Measurements from ENCODE around the gene CYTIP. TPM values are rescaled to one million over a fixed set of nuclear protein-coding genes. Genes with fewer than 3 reads are reported as not detected.
"Not testable (repeated sequence)": the region's sequence is repeated elsewhere in the genome, so short reads cannot be mapped to it uniquely, and the experiment has no call there.

Gene CYTIP
- polyA plus RNA-seq, 1 of the 3 experiments (the other 2 are of a cell fraction), result not detected

DNA sequence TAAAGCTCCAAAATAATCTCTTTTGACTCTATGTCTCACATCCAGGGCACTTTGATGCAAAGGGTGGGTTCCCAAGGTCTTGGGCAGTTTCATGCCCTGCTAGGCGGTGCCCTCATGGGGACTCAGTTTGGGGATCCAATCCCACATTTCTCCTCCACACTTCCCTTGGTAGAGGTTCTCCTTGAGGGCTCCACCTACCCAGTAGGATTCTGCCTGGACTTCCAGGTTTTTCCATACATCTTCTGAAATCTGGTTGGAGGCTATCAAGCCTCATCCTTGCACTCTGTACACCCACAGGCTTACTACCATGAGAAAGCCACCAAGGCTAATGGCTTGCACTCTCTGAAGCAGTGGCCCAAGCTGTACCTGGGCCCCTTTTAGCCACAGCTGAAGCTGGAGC, 68.5 kb downstream of the CYTIP start (continued):
- TF ChIP-seq, protein P1, sequence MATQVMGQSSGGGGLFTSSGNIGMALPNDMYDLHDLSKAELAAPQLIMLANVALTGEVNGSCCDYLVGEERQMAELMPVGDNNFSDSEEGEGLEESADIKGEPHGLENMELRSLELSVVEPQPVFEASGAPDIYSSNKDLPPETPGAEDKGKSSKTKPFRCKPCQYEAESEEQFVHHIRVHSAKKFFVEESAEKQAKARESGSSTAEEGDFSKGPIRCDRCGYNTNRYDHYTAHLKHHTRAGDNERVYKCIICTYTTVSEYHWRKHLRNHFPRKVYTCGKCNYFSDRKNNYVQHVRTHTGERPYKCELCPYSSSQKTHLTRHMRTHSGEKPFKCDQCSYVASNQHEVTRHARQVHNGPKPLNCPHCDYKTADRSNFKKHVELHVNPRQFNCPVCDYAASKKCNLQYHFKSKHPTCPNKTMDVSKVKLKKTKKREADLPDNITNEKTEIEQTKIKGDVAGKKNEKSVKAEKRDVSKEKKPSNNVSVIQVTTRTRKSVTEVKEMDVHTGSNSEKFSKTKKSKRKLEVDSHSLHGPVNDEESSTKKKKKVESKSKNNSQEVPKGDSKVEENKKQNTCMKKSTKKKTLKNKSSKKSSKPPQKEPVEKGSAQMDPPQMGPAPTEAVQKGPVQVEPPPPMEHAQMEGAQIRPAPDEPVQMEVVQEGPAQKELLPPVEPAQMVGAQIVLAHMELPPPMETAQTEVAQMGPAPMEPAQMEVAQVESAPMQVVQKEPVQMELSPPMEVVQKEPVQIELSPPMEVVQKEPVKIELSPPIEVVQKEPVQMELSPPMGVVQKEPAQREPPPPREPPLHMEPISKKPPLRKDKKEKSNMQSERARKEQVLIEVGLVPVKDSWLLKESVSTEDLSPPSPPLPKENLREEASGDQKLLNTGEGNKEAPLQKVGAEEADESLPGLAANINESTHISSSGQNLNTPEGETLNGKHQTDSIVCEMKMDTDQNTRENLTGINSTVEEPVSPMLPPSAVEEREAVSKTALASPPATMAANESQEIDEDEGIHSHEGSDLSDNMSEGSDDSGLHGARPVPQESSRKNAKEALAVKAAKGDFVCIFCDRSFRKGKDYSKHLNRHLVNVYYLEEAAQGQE (IDR thresholded peaks at IDR 0.05; ENCODE audit: low read depth, low read length), result no peak
- TF ChIP-seq YY1 (IDR thresholded peaks at IDR 0.05; ENCODE audit: low read depth) (no peak), RXRA (IDR thresholded peaks at IDR 0.05; ENCODE audit: borderline replicate concordance, low read depth) (no peak)

DNA sequence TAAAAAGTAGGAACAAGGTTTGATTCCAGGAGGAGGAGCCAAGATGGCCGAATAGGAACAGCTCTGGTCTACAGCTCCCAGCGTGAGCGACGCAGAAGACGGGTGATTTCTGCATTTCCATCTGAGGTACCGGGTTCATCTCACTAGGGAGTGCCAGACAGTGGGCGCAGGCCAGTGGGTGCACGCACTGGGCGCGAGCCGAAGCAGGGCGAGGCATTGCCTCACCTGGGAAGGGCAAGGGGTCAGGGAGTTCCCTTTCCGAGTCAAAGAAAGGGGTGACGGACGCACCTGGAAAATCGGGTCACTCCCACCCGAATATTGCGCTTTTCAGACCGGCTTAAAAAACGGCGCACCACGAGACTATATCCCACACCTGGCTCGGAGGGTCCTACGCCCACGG, 75.4 kb downstream of the CYTIP start:
- 11% methylated on average over 6 of the region's 25 CpGs for WGBS (ENCODE audit: low lambda C conversion rate)
- H3F3A ChIP-seq (replicated peaks; ENCODE audit: insufficient read depth); H3K79me2 ChIP-seq (ENCODE audit: insufficient read depth); H3K9me2 ChIP-seq; CTCF ChIA-PET; H3K4me2 ChIP-seq; H3K9me3 ChIP-seq; DNase-seq; H3K27me3 ChIP-seq (ENCODE audit: insufficient read depth); H3K36me3 ChIP-seq (replicated peaks in 1 of 2; ENCODE audit: control insufficient read depth in 1 of 2, insufficient read depth in 2 of 2, low read length in 1 of 2); H3K27ac ChIP-seq (ENCODE audit: low read depth in 2 of 2, low read length in 1 of 2); H3K9ac ChIP-seq; POLR2A ChIA-PET; H3K4me1 ChIP-seq (ENCODE audit: control insufficient read depth in 1 of 2, insufficient read depth in 2 of 2, low read depth in 1 of 2, low read length in 1 of 2); H4K20me1 ChIP-seq (ENCODE audit: insufficient read depth); H2AFZ ChIP-seq (ENCODE audit: low read depth): not testable (repeated sequence)
- H3K4me3 ChIP-seq (ENCODE audit: low read depth in 2 of 2, low read length in 1 of 2), result peak overlapping the region; percentile 24 to 43; a peak in 3 of 4 replicates

DNA sequence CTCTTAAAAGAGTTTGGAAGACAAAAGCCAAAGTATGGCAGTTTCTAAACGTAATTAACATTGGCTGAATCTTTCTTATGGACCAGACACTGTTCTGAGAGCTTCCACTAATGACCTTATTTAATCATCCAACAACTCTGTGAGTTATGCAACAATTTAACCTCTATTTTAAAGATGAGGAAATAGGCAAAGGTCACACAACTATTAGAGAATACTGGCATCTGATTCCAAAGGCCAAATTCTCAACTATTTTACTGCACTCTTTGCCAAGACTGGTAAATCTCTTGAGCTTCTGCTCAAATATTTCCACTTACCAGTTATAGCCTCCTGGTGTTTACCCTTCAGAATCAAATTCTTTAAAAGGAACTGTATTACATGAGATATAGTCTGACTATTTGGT, 76.2 kb downstream of the CYTIP start:
- no peaks in the 10 kb centered on the region for H3K4me1 ChIP-seq (ENCODE audit: control insufficient read depth in 1 of 2, insufficient read depth in 2 of 2, low read depth in 1 of 2, low read length in 1 of 2)
- H3K9me3 ChIP-seq, result no peaks in the 10 kb centered on the region
- no peaks in the 10 kb centered on the region for H3K27me3 ChIP-seq (ENCODE audit: insufficient read depth)
- no peaks in the 10 kb centered on the region for H4K20me1 ChIP-seq (ENCODE audit: insufficient read depth)
- H3K4me2 ChIP-seq, result no peak overlapping the region
- H3K36me3 ChIP-seq (replicated peaks in 1 of 2; ENCODE audit: control insufficient read depth in 1 of 2, insufficient read depth in 2 of 2, low read length in 1 of 2), result no peaks in the 10 kb centered on the region
- H3K4me3 ChIP-seq (ENCODE audit: low read depth in 2 of 2, low read length in 1 of 2), result no peak overlapping the region
- TF ChIP-seq FOXJ3 (CRISPR knock-in tag; IDR thresholded peaks at IDR 0.05) (no peak), RCOR1 (IDR thresholded peaks at IDR 0.05; ENCODE audit: low read length) (no peak), RXRA (IDR thresholded peaks at IDR 0.05; ENCODE audit: borderline replicate concordance, low read depth) (no peak)
- no peak overlapping the region for H3K9ac ChIP-seq
- no peak overlapping the region for H3K27ac ChIP-seq (ENCODE audit: low read depth in 2 of 2, low read length in 1 of 2)
- 5% methylated on average over 1 of the region's 1 CpG for WGBS (ENCODE audit: low lambda C conversion rate)
- H3K79me2 ChIP-seq (ENCODE audit: insufficient read depth), result no peaks in the 10 kb centered on the region
- H3K9me2 ChIP-seq, result no peaks in the 10 kb centered on the region
- H3F3A ChIP-seq (replicated peaks; ENCODE audit: insufficient read depth), result no peaks in the 10 kb centered on the region
- H2AFZ ChIP-seq (ENCODE audit: low read depth), result no peak overlapping the region
- no peak for DNase-seq
- POLR2A ChIA-PET, result no interaction called here
- CTCF ChIA-PET, result interaction anchor here (1.3 to 3.0 kb wide), 2 partner anchors 32 to 40 kb away, joined by 3 to 11 read pairs; no protein-coding TSS in a partner anchor

Other genes with a start within 250 kb of the CYTIP start
- 10.4 and 15.3 TPM in 2 replicates for gene GALNT5, start 186.4 kb downstream of the CYTIP start, polyA plus RNA-seq (2012; rRNA removed)
- not detected in 2 replicates for gene ERMN, start 118.3 kb downstream of the CYTIP start, polyA plus RNA-seq (2012; rRNA removed)
- 0.03 TPM in 1 of 2 replicates, not detected in the other for gene ACVR1C, start 184.8 kb upstream of the CYTIP start, polyA plus RNA-seq (2012; rRNA removed)

Data from SK-N-SH (cell line).